ENCODE data around the gene AADACL2. TPM values are rescaled to one million over a fixed set of nuclear protein-coding genes. Genes with fewer than 3 reads are reported as not detected.

AADACL2 gene
- total RNA-seq, result not detected

- Histone ChIP-seq H3K36me3 (replicated peaks in 1 of 2; ENCODE audit: insufficient read depth in 1 of 2, low read depth in 2 of 2) (no peaks in the 10 kb centered on the region), H3K4me3 (no peak within 1 kb of the TSS), H3K27me3 (no peaks in the 10 kb centered on the region), H3K27ac (no peak within 1 kb of the TSS), H3K4me1 (no peaks in the 10 kb centered on the region), H3K9me3 (peaks cover 0 to 5% (median 0%) of the 10 kb centered on the region in 3 donors)
- WGBS, 2 donors, result 88 to 100% methylated on average over 1 of the region's 1 CpG
- intact Hi-C loops (cut with DNase I), result no loop called here
- DNase-seq, result no peak
- TF ChIP-seq CTCF (IDR thresholded peaks at IDR 0.05) (no peak), POLR2A (IDR thresholded peaks at IDR 0.05) (no peak)
- ATAC-seq, result no peak
These were observed at the start of gene AADACL2 for GRCh38 chr3:151733613-151734012. AADACL2 (plus strand) TSS chr3:151733927; CDS start chr3:151734036, 109 bp downstream.

- DNase-seq, result no peak
- Histone ChIP-seq H3K27ac (no peak overlapping the region), H3K27me3 (no peaks in the 10 kb centered on the region), H3K36me3 (replicated peaks in 1 of 2; ENCODE audit: insufficient read depth in 1 of 2, low read depth in 2 of 2) (no peaks in the 10 kb centered on the region), H3K4me1 (no peaks in the 10 kb centered on the region), H3K4me3 (no peak overlapping the region), H3K9me3 (no peaks in the 10 kb centered on the region)
- ATAC-seq, result no peak
- intact Hi-C loops (cut with DNase I), result no loop called here
- TF ChIP-seq POLR2A (IDR thresholded peaks at IDR 0.05), result no peak
- no peak for TF ChIP-seq CTCF (IDR thresholded peaks at IDR 0.05)
These were observed 49.6 kb upstream of the AADACL2 start for GRCh38 chr3:151684094-151684493.

GRCh38 chr3:151686257-151686656 lies 47.5 kb upstream of the AADACL2 start:
- intact Hi-C loops (cut with DNase I), result no loop called here
- no peaks in the 10 kb centered on the region for H3K4me1 ChIP-seq
- no peak for ATAC-seq
- H3K36me3 ChIP-seq (replicated peaks in 1 of 2; ENCODE audit: insufficient read depth in 1 of 2, low read depth in 2 of 2), result no peaks in the 10 kb centered on the region
- H3K4me3 ChIP-seq, result no peak overlapping the region
- no peaks in the 10 kb centered on the region for H3K9me3 ChIP-seq
- 79 to 80% methylated on average over 3 of the region's 3 CpGs for WGBS, 2 donors
- TF ChIP-seq POLR2A (IDR thresholded peaks at IDR 0.05) (no peak), CTCF (IDR thresholded peaks at IDR 0.05) (no peak)
- H3K27me3 ChIP-seq, result no peaks in the 10 kb centered on the region
- DNase-seq, result no peak
- no peak overlapping the region for H3K27ac ChIP-seq

- TF ChIP-seq CTCF (IDR thresholded peaks at IDR 0.05), result no peak
- no peak for TF ChIP-seq POLR2A (IDR thresholded peaks at IDR 0.05)
- DNase-seq (no peak), ATAC-seq (no peak)
- no peak overlapping the region for H3K27ac ChIP-seq
- WGBS, 2 donors, result 25 to 27% methylated on average over 5 of the region's 5 CpGs
- H3K4me3 ChIP-seq, result no peak overlapping the region
- intact Hi-C loops (cut with DNase I), result no loop called here
- H3K9me3 ChIP-seq, result no peaks in the 10 kb centered on the region
- no peaks in the 10 kb centered on the region for H3K36me3 ChIP-seq (replicated peaks in 1 of 2; ENCODE audit: insufficient read depth in 1 of 2, low read depth in 2 of 2)
- H3K27me3 ChIP-seq, result no peaks in the 10 kb centered on the region
- no peaks in the 10 kb centered on the region for H3K4me1 ChIP-seq
These were observed 46.7 kb upstream of the AADACL2 start for GRCh38 chr3:151687076-151687475.

GRCh38 chr3:151688571-151688970 lies 45.2 kb upstream of the AADACL2 start:
- 16 to 18% methylated on average over 1 of the region's 1 CpG for WGBS, 2 donors
- no peaks in the 10 kb centered on the region for H3K36me3 ChIP-seq (replicated peaks in 1 of 2; ENCODE audit: insufficient read depth in 1 of 2, low read depth in 2 of 2)
- no peaks in the 10 kb centered on the region for H3K9me3 ChIP-seq
- H3K27me3 ChIP-seq, result no peaks in the 10 kb centered on the region
- intact Hi-C loops (cut with DNase I), result no loop called here
- DNase-seq, result no peak
- no peak overlapping the region for H3K27ac ChIP-seq
- no peak overlapping the region for H3K4me3 ChIP-seq
- H3K4me1 ChIP-seq, result no peaks in the 10 kb centered on the region
- TF ChIP-seq POLR2A (IDR thresholded peaks at IDR 0.05), result no peak
- no peak for TF ChIP-seq CTCF (IDR thresholded peaks at IDR 0.05)
- ATAC-seq, result no peak

Data from body of pancreas (tissue), 4 donors.